ENCODE data around the gene PLEKHA4. TPM values are rescaled to one million over a fixed set of nuclear protein-coding genes. Genes with fewer than 3 reads are reported as not detected.

Gene PLEKHA4
- total RNA-seq, 1 donor from 2014 or later: 8.5 TPM

GRCh38 chr19:48833049-48833448, 35.4 kb downstream of the PLEKHA4 start:
- no peak for DNase-seq (ENCODE audit: low spot score, unreplicated experiment)
- Mint-ChIP-seq H3K36me3 (ENCODE audit: insufficient read depth) (peaks cover 11% of the 10 kb centered on the region), H3K4me3 (ENCODE audit: low read depth) (no peak overlapping the region), H3K4me1 (ENCODE audit: low read depth) (peaks cover 22% of the 10 kb centered on the region), H3K27me3 (no peaks in the 10 kb centered on the region), H3K27ac (no peak overlapping the region), H3K9me3 (ENCODE audit: low read depth) (no peaks in the 10 kb centered on the region)
- TF ChIP-seq CTCF (IDR thresholded peaks at IDR 0.05; ENCODE audit: unreplicated experiment): no peak

DNA sequence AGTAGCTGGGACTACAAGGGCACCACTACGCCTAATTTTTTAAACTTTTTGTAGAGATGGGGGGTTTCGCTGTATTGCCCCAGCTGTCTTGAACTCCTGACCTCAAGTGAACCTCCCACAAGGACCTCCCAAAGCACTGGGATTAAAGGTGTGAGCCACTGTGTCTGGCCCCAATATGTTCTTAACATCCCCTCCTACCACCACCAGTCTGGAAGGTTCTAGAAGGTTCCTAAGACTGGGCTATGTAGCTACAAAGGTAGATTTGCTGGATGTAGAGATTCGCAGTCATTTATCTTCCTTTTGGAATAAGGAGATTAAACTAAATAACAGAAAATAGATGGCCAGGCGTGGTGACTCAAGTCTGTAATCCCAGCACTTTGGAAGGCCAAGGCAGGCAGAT, 37.5 kb downstream of the PLEKHA4 start:
- H3K4me1 Mint-ChIP-seq (ENCODE audit: low read depth): peaks cover 14% of the 10 kb centered on the region
- TF ChIP-seq CTCF (IDR thresholded peaks at IDR 0.05; ENCODE audit: unreplicated experiment): no peak
- H3K27ac Mint-ChIP-seq: no peak overlapping the region
- no peaks in the 10 kb centered on the region for H3K27me3 Mint-ChIP-seq
- H3K4me3 Mint-ChIP-seq (ENCODE audit: low read depth): no peak overlapping the region
- H3K36me3 Mint-ChIP-seq (ENCODE audit: insufficient read depth): peaks cover 14% of the 10 kb centered on the region
- H3K9me3 Mint-ChIP-seq (ENCODE audit: low read depth): no peaks in the 10 kb centered on the region
- no peak for DNase-seq (ENCODE audit: low spot score, unreplicated experiment)

DNA sequence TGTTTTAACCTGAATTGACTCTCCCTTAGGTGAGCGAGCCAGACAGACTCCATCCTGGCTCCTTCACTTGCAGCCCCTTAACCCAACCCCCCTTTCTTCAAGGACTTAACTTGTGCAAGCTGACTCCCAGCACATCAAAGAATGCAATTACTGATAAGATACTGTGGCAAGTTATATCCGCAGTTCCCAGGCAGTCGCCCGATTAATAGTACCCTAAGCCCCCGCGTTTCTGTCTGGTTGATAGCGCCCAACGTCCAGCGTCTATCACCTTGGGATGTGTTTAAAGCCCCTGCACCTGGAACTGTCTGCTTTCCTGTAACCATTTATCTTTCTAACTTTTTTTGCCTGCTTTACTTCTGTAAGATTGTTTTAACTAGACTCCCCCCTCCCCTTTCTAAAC, 38.3 kb downstream of the PLEKHA4 start:
- H3K4me3 Mint-ChIP-seq (ENCODE audit: low read depth): no peak overlapping the region
- H3K9me3 Mint-ChIP-seq (ENCODE audit: low read depth): no peaks in the 10 kb centered on the region
- no peak for TF ChIP-seq CTCF (IDR thresholded peaks at IDR 0.05; ENCODE audit: unreplicated experiment)
- H3K4me1 Mint-ChIP-seq (ENCODE audit: low read depth): peaks cover 9% of the 10 kb centered on the region
- no peaks in the 10 kb centered on the region for H3K27me3 Mint-ChIP-seq
- peaks cover 17% of the 10 kb centered on the region for H3K36me3 Mint-ChIP-seq (ENCODE audit: insufficient read depth)
- DNase-seq (ENCODE audit: low spot score, unreplicated experiment): no peak
- peak overlapping the region; percentile 90 for H3K27ac Mint-ChIP-seq

- Mint-ChIP-seq H3K9me3 (ENCODE audit: low read depth) (no peaks in the 10 kb centered on the region), H3K4me1 (ENCODE audit: low read depth) (peaks cover 7% of the 10 kb centered on the region), H3K27me3 (no peaks in the 10 kb centered on the region), H3K27ac (peak overlapping the region; percentile 76), H3K4me3 (ENCODE audit: low read depth) (no peak overlapping the region), H3K36me3 (ENCODE audit: insufficient read depth) (peaks cover 12% of the 10 kb centered on the region)
- TF ChIP-seq CTCF (IDR thresholded peaks at IDR 0.05; ENCODE audit: unreplicated experiment): no peak
- no peak for DNase-seq (ENCODE audit: low spot score, unreplicated experiment)
These were observed 41.8 kb downstream of the PLEKHA4 start for GRCh38 chr19:48826606-48827020.

GRCh38 chr19:48822514-48822913, 45.9 kb downstream of the PLEKHA4 start:
- Mint-ChIP-seq H3K36me3 (ENCODE audit: insufficient read depth) (peaks cover 7% of the 10 kb centered on the region), H3K9me3 (ENCODE audit: low read depth) (no peaks in the 10 kb centered on the region), H3K4me1 (ENCODE audit: low read depth) (peaks cover 14% of the 10 kb centered on the region), H3K27ac (no peak overlapping the region), H3K27me3 (no peaks in the 10 kb centered on the region), H3K4me3 (ENCODE audit: low read depth) (no peak overlapping the region)
- no peak for TF ChIP-seq CTCF (IDR thresholded peaks at IDR 0.05; ENCODE audit: unreplicated experiment)
- no peak for DNase-seq (ENCODE audit: low spot score, unreplicated experiment)

All from progenitor cell of endocrine pancreas (in vitro differentiated cells).